A549 (cell line): Measurements from ENCODE around the gene RGS6.

ENCODE experiments used
- CHD2 ChIP-seq: fragments of 150-350 bp; IDR thresholded peaks from 2 replicates; pipeline ENCODE4 v1.6.1; 2014; ENCODE audit warnings: low read length; ENCODE audit not compliant: partially characterized antibody
- CTCF ChIP-seq: fragments of >200 bp; sonication (Bioruptor Twin); formaldehyde crosslinking; IDR thresholded peaks from 3 replicates; pipeline ENCODE4 v1.5.1; 2016
- E2F6 ChIP-seq: IDR thresholded peaks from 2 replicates; pipeline ENCODE4 v1.6.1; 2012; ENCODE audit warnings: low read depth, borderline replicate concordance
- KDM1A ChIP-seq: fragments of 200-600 bp; sonication (generic); IDR thresholded peaks from 2 replicates; pipeline ENCODE4 v1.6.1; 2016; ENCODE audit warnings: low read depth, mild to moderate bottlenecking
- MYC ChIP-seq: IDR thresholded peaks from 2 replicates; pipeline ENCODE4 v1.6.1; 2012; ENCODE audit warnings: mild to moderate bottlenecking, inconsistent platforms, low read length, improper control_type of control experiment, borderline replicate concordance
- PBX3 ChIP-seq: IDR thresholded peaks from 2 replicates; pipeline ENCODE4 v1.6.1; 2012
- POLR2A ChIP-seq: IDR thresholded peaks from 2 replicates; pipeline ENCODE4 v1.6.1; 2012; ENCODE audit warnings: mild to moderate bottlenecking, low read length
- POLR2AphosphoS2 ChIP-seq: conservative IDR thresholded peaks from 2 replicates; pipeline ENCODE4 v1.6.1; 2012; ENCODE audit warnings: low read length, improper control_type of control experiment, inconsistent platforms
- RAD21 ChIP-seq, 2 experiments: fragments of >200 bp in 1 of 2; sonication (Bioruptor Twin) in 1 of 2; formaldehyde crosslinking in 1 of 2; IDR thresholded peaks in 1 of 2; conservative IDR thresholded peaks in 1 of 2; 2 replicates in 1 of 2; 3 replicates in 1 of 2; pipeline ENCODE4 v1.6.1; 2012 to 2018; ENCODE audit warnings: inconsistent platforms in 1 of 2
- RFX5 ChIP-seq: fragments of 450-650 bp; IDR thresholded peaks from 2 replicates; pipeline ENCODE4 v1.7.1; 2014; ENCODE audit warnings: antibody characterized with exemption, mild to moderate bottlenecking, moderate library complexity
- USF2 ChIP-seq: fragments of 450-650 bp; IDR thresholded peaks from 2 replicates; pipeline ENCODE4 v1.6.1; 2014; ENCODE audit warnings: antibody characterized with exemption
- TF ChIP-seq, protein P1 (sequence below): fragments of 200-600 bp; sonication (generic); IDR thresholded peaks from 2 replicates; pipeline ENCODE4 v1.6.1; 2016; ENCODE audit warnings: antibody characterized with exemption, mild to moderate bottlenecking, moderate library complexity

- TF ChIP-seq CTCF (no peak), RFX5 (no peak), PBX3 (no peak), POLR2A (no peak), USF2 (no peak), CHD2 (no peak), POLR2AphosphoS2 (no peak), E2F6 (no peak), KDM1A (no peak), RAD21 (conservative IDR thresholded peaks at IDR 0.05 in 1 of 2, IDR thresholded peaks at IDR 0.05 in 1 of 2) (peak in 1 of 2 experiments; percentile 9; a peak in 1 of 5 replicates), MYC (no peak)
- TF ChIP-seq, protein P1, sequence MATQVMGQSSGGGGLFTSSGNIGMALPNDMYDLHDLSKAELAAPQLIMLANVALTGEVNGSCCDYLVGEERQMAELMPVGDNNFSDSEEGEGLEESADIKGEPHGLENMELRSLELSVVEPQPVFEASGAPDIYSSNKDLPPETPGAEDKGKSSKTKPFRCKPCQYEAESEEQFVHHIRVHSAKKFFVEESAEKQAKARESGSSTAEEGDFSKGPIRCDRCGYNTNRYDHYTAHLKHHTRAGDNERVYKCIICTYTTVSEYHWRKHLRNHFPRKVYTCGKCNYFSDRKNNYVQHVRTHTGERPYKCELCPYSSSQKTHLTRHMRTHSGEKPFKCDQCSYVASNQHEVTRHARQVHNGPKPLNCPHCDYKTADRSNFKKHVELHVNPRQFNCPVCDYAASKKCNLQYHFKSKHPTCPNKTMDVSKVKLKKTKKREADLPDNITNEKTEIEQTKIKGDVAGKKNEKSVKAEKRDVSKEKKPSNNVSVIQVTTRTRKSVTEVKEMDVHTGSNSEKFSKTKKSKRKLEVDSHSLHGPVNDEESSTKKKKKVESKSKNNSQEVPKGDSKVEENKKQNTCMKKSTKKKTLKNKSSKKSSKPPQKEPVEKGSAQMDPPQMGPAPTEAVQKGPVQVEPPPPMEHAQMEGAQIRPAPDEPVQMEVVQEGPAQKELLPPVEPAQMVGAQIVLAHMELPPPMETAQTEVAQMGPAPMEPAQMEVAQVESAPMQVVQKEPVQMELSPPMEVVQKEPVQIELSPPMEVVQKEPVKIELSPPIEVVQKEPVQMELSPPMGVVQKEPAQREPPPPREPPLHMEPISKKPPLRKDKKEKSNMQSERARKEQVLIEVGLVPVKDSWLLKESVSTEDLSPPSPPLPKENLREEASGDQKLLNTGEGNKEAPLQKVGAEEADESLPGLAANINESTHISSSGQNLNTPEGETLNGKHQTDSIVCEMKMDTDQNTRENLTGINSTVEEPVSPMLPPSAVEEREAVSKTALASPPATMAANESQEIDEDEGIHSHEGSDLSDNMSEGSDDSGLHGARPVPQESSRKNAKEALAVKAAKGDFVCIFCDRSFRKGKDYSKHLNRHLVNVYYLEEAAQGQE = no peak
These were observed 615.8 kb downstream of the RGS6 start for GRCh38 chr14:72547999-72548398.
